Measurements from ENCODE around the gene EIF5. TPM values are rescaled to one million over a fixed set of nuclear protein-coding genes. Genes with fewer than 3 reads are reported as not detected.

Gene EIF5
- total and polyA plus RNA-seq, 7 donors = 70.3 to 305 (median 170) TPM

GRCh38 chr14:103336191-103336590, 2.2 kb downstream of the EIF5 start:
- Histone ChIP-seq H3K27me3 (no peaks in the 10 kb centered on the region), H3K36me3 (peaks cover 57 to 60% (median 57%) of the 10 kb centered on the region in 4 donors), H3K4me1 (peaks cover 0 to 44% (median 28%) of the 10 kb centered on the region in 4 donors), H3K27ac (peak overlapping the region in 2 of 4 donors; percentile 100), H3K4me3 (peak overlapping the region in 1 of 4 donors; percentile 98), H3K9me3 (no peaks in the 10 kb centered on the region)
- intact Hi-C loops (cut with DNase I) = loop anchor here (10.0 kb wide), 1 partner anchor 159 kb away; no protein-coding TSS in a partner anchor
- DNase-seq = no peak
- TF ChIP-seq CTCF (IDR thresholded peaks at IDR 0.05) (no peak), POLR2A (IDR thresholded peaks at IDR 0.05) (no peak), POLR2AphosphoS5 (IDR thresholded peaks at IDR 0.05) (no peak), EP300 (IDR thresholded peaks at IDR 0.05) (no peak)
- whole genome bisulfite sequencing, 2 donors = 87 to 92% methylated on average over 14 of the region's 14 CpGs

GRCh38 chr14:103337794-103338193, 3.8 kb downstream of the EIF5 start:
- TF ChIP-seq EP300 (IDR thresholded peaks at IDR 0.05) (no peak), POLR2AphosphoS5 (IDR thresholded peaks at IDR 0.05) (no peak), CTCF (IDR thresholded peaks at IDR 0.05) (no peak), POLR2A (IDR thresholded peaks at IDR 0.05) (no peak)
- no peak for DNase-seq
- H3K9me3 ChIP-seq = no peaks in the 10 kb centered on the region
- 87 to 91% methylated on average over 3 of the region's 3 CpGs for WGBS, 2 donors
- peak overlapping the region in 1 of 4 donors; percentile 15 for H3K27ac ChIP-seq
- no peak overlapping the region for H3K4me3 ChIP-seq
- peaks cover 66 to 76% (median 71%) of the 10 kb centered on the region in 4 donors for H3K36me3 ChIP-seq
- H3K4me1 ChIP-seq = peaks cover 0 to 40% (median 26%) of the 10 kb centered on the region in 4 donors
- no peaks in the 10 kb centered on the region for H3K27me3 ChIP-seq
- intact Hi-C loops (cut with DNase I) = loop anchor here (10.0 kb wide), 1 partner anchor 157 kb away; no protein-coding TSS in a partner anchor

- H3K27me3 ChIP-seq = no peaks in the 10 kb centered on the region
- H3K36me3 ChIP-seq = peaks cover 66 to 93% (median 86%) of the 10 kb centered on the region in 4 donors
- no peak overlapping the region for H3K4me3 ChIP-seq
- 84 to 97% methylated on average over 6 of the region's 6 CpGs for WGBS, 2 donors
- H3K27ac ChIP-seq = no peak overlapping the region
- intact Hi-C loops (cut with DNase I) = loop anchor here (10.0 kb wide), 1 partner anchor 155 kb away; no protein-coding TSS in a partner anchor
- no peak for TF ChIP-seq EP300 (IDR thresholded peaks at IDR 0.05)
- H3K4me1 ChIP-seq = peaks cover 0 to 36% (median 23%) of the 10 kb centered on the region in 4 donors
- H3K9me3 ChIP-seq = no peaks in the 10 kb centered on the region
- no peak for DNase-seq
Observed at GRCh38 chr14:103339561-103339960, 5.5 kb downstream of the EIF5 start.

- H3K36me3 ChIP-seq = peaks cover 68 to 97% (median 86%) of the 10 kb centered on the region in 4 donors
- H3K9me3 ChIP-seq = no peaks in the 10 kb centered on the region
- peaks cover 0 to 29% (median 19%) of the 10 kb centered on the region in 4 donors for H3K4me1 ChIP-seq
- no peak overlapping the region for H3K27ac ChIP-seq
- DNase-seq = no peak
- no peak for TF ChIP-seq POLR2AphosphoS5 (IDR thresholded peaks at IDR 0.05)
- no peak for TF ChIP-seq CTCF (IDR thresholded peaks at IDR 0.05)
- TF ChIP-seq POLR2A (IDR thresholded peaks at IDR 0.05) = no peak
- no peak for TF ChIP-seq EP300 (IDR thresholded peaks at IDR 0.05)
- 81 to 90% methylated on average over 6 of the region's 6 CpGs for WGBS, 2 donors
- no peaks in the 10 kb centered on the region for H3K27me3 ChIP-seq
- intact Hi-C loops (cut with DNase I) = no loop called here
- no peak overlapping the region for H3K4me3 ChIP-seq
Observed at GRCh38 chr14:103340480-103341212, 6.6 kb downstream of the EIF5 start.

GRCh38 chr14:103341250-103342129, 7.5 kb downstream of the EIF5 start:
- 56 to 75% methylated on average over 5 of the region's 5 CpGs for WGBS, 2 donors
- intact Hi-C loops (cut with DNase I) = no loop called here

More at GRCh38 chr14:103341250-103342129, 7.5 kb downstream of the EIF5 start:
- TF ChIP-seq POLR2A (IDR thresholded peaks at IDR 0.05) (no peak), CTCF (IDR thresholded peaks at IDR 0.05) (no peak), EP300 (IDR thresholded peaks at IDR 0.05) (no peak), POLR2AphosphoS5 (IDR thresholded peaks at IDR 0.05) (no peak)
- Histone ChIP-seq H3K9me3 (no peaks in the 10 kb centered on the region), H3K36me3 (peaks cover 59 to 88% (median 78%) of the 10 kb centered on the region in 4 donors), H3K27me3 (no peaks in the 10 kb centered on the region), H3K4me1 (peaks cover 0 to 22% (median 11%) of the 10 kb centered on the region in 4 donors), H3K4me3 (no peak overlapping the region), H3K27ac (no peak overlapping the region)
- no peak for DNase-seq
